Stimulated activated CD4-positive, alpha-beta T cell treated with anti-CD3 and anti-CD28 coated beads, Interleukin-12 subunit alpha, Interleukin-12 subunit beta, amount 100 ng/mL, for 24 hours (primary cell): ENCODE data around the gene RSPH1.
A peak's percentile ranks its signal among the peaks of the same experiment; 100 is the strongest.

Source experiments
- DNase-seq, 2 experiments: peaks; one replicate each; pipeline ENCODE4 v3.0.0-alpha.2; 2020; ENCODE audit warnings: low read depth in 2 of 2

The RSPH1 gene

GRCh38 chr21:42467140-42467983, 28.7 kb downstream of the RSPH1 start:
- no peak for DNase-seq

- DNase-seq, result no peak
These were observed 29.3 kb downstream of the RSPH1 start for GRCh38 chr21:42466700-42467099.

GRCh38 chr21:42465803-42466127, 30.3 kb downstream of the RSPH1 start:
- no peak for DNase-seq

GRCh38 chr21:42465008-42465802, 30.8 kb downstream of the RSPH1 start:
- no peak for DNase-seq

GRCh38 chr21:42463861-42464515, 32.0 kb downstream of the RSPH1 start:
- DNase-seq, result peak; percentile 33 to 52

GRCh38 chr21:42461881-42462877, 33.8 kb downstream of the RSPH1 start:
- DNase-seq, result no peak

- no peak for DNase-seq
These were observed 34.9 kb downstream of the RSPH1 start for GRCh38 chr21:42461185-42461520.

GRCh38 chr21:42460391-42461184, 35.4 kb downstream of the RSPH1 start:
- peak in 1 of 2 experiments; percentile 31 for DNase-seq

- no peak for DNase-seq
These were observed 36.3 kb downstream of the RSPH1 start for GRCh38 chr21:42459546-42460215.

- DNase-seq, result no peak
These were observed 37.0 kb downstream of the RSPH1 start for GRCh38 chr21:42459082-42459460.

- DNase-seq, result peak; percentile 24 to 29
These were observed 39.6 kb downstream of the RSPH1 start for GRCh38 chr21:42456457-42456856.

- DNase-seq, result no peak
These were observed 40.1 kb downstream of the RSPH1 start for GRCh38 chr21:42455754-42456440.

- DNase-seq, result no peak
These were observed 40.8 kb downstream of the RSPH1 start for GRCh38 chr21:42455196-42455595.

GRCh38 chr21:42454786-42455185, 41.2 kb downstream of the RSPH1 start:
- DNase-seq, result no peak

GRCh38 chr21:42453986-42454570, 41.9 kb downstream of the RSPH1 start:
- no peak for DNase-seq

- DNase-seq, result no peak
These were observed 42.6 kb downstream of the RSPH1 start for GRCh38 chr21:42453224-42453985.

- no peak for DNase-seq
These were observed 43.4 kb downstream of the RSPH1 start for GRCh38 chr21:42452401-42453223.
